Skeletal muscle tissue (tissue), 4 donors: Measurements from ENCODE around the gene LTBP1. TPM values are rescaled to one million over a fixed set of nuclear protein-coding genes. Genes with fewer than 3 reads are reported as not detected.
A peak's percentile ranks its signal among the peaks of the same experiment; 100 is the strongest.

Experiments
- H3K27ac ChIP-seq: one replicate; pipeline ENCODE4 v1.7.0; 2013; ENCODE audit warnings: mild to moderate bottlenecking, low read depth, low read length, inconsistent platforms
- H3K27me3 ChIP-seq, 3 donors: one replicate each; pipeline ENCODE4 v1.7.0; 2013; ENCODE audit warnings: low read length in 3 of 3; ENCODE audit not compliant: control insufficient read depth in 3 of 3, insufficient read depth in 3 of 3
- H3K36me3 ChIP-seq, 3 donors: one replicate each; pipeline ENCODE4 v1.7.0; 2013; ENCODE audit warnings: low read length in 3 of 3; ENCODE audit not compliant: control insufficient read depth in 3 of 3, insufficient read depth in 3 of 3
- H3K4me1 ChIP-seq, 3 donors: one replicate each; pipeline ENCODE4 v1.7.0; 2013; ENCODE audit warnings: low read length in 3 of 3, mild to moderate bottlenecking in 3 of 3; ENCODE audit not compliant: control insufficient read depth in 3 of 3, insufficient read depth in 3 of 3
- H3K4me3 ChIP-seq, 3 donors: one replicate each; pipeline ENCODE4 v1.7.0; 2013; ENCODE audit warnings: low read length in 3 of 3
- H3K9ac ChIP-seq, 3 donors: one replicate each; pipeline ENCODE4 v1.7.0; 2013; ENCODE audit warnings: low read length in 3 of 3, mild to moderate bottlenecking in 3 of 3, moderate library complexity in 2 of 3, low read depth in 1 of 3
- H3K9me3 ChIP-seq, 3 donors: one replicate each; pipeline ENCODE4 v1.7.0; 2013; ENCODE audit warnings: low read length in 3 of 3; ENCODE audit not compliant: control insufficient read depth in 3 of 3
- total RNA-seq: library from RNA; depleted of rRNA; stranded (reverse); fragments of >200 nt; gene quantifications from one replicate; pipeline ENCODE4 v1.2.3, GENCODE V29; 2014
- donor health status: Osteomylitis.

Gene LTBP1
- total RNA-seq, 1 donor from 2014 or later = 78.8 TPM

GRCh38 chr2:32942793-32943485 lies 3.8 kb upstream of the LTBP1 start:
- H3K9ac ChIP-seq = no peak overlapping the region
- no peaks in the 10 kb centered on the region for H3K36me3 ChIP-seq
- no peak overlapping the region for H3K4me3 ChIP-seq
- H3K27me3 ChIP-seq = peaks cover 0 to 2% (median 0%) of the 10 kb centered on the region in 3 donors
- peaks cover 1 to 8% (median 2%) of the 10 kb centered on the region in 3 donors for H3K4me1 ChIP-seq
- H3K27ac ChIP-seq = no peak overlapping the region
- no peaks in the 10 kb centered on the region for H3K9me3 ChIP-seq

GRCh38 chr2:32945286-32945685 lies 1.5 kb upstream of the LTBP1 start:
- Histone ChIP-seq H3K4me1 (peaks cover 5 to 10% (median 9%) of the 10 kb centered on the region in 3 donors), H3K9ac (no peak overlapping the region), H3K4me3 (no peak overlapping the region), H3K36me3 (no peaks in the 10 kb centered on the region), H3K27me3 (peaks cover 0 to 2% (median 0%) of the 10 kb centered on the region in 3 donors), H3K9me3 (no peaks in the 10 kb centered on the region), H3K27ac (no peak overlapping the region)

- Histone ChIP-seq H3K27ac (peak overlapping the region; percentile 19), H3K9me3 (no peaks in the 10 kb centered on the region), H3K27me3 (peaks cover 0 to 2% (median 0%) of the 10 kb centered on the region in 3 donors), H3K4me3 (peak overlapping the region in 2 of 3 donors; percentile 80 to 81), H3K9ac (peak overlapping the region in 2 of 3 donors; percentile 50 to 73), H3K36me3 (no peaks in the 10 kb centered on the region), H3K4me1 (peaks cover 5 to 10% (median 9%) of the 10 kb centered on the region in 3 donors)
These were observed 327 bp downstream of the LTBP1 start for GRCh38 chr2:32947076-32947483.

GRCh38 chr2:32947484-32948143 lies 861 bp downstream of the LTBP1 start:
- Histone ChIP-seq H3K27ac (no peak overlapping the region), H3K36me3 (no peaks in the 10 kb centered on the region), H3K27me3 (peaks cover 0 to 2% (median 0%) of the 10 kb centered on the region in 3 donors), H3K9me3 (no peaks in the 10 kb centered on the region), H3K4me3 (peak overlapping the region; percentile 62 to 81 (median 80)), H3K9ac (peak overlapping the region in 2 of 3 donors; percentile 50 to 73), H3K4me1 (peaks cover 5 to 10% (median 9%) of the 10 kb centered on the region in 3 donors)

GRCh38 chr2:32948266-32948665 lies 1.5 kb downstream of the LTBP1 start:
- Histone ChIP-seq H3K36me3 (no peaks in the 10 kb centered on the region), H3K9me3 (no peaks in the 10 kb centered on the region), H3K4me3 (peak overlapping the region; percentile 62 to 81 (median 80)), H3K9ac (peak overlapping the region in 2 of 3 donors; percentile 23 to 73), H3K4me1 (peaks cover 5 to 10% (median 9%) of the 10 kb centered on the region in 3 donors), H3K27me3 (peaks cover 0 to 2% (median 0%) of the 10 kb centered on the region in 3 donors), H3K27ac (no peak overlapping the region)

GRCh38 chr2:32949260-32949659 lies 2.5 kb downstream of the LTBP1 start:
- Histone ChIP-seq H3K27ac (no peak overlapping the region), H3K27me3 (peaks cover 0 to 2% (median 0%) of the 10 kb centered on the region in 3 donors), H3K4me1 (peaks cover 5 to 10% (median 9%) of the 10 kb centered on the region in 3 donors), H3K4me3 (no peak overlapping the region), H3K36me3 (no peaks in the 10 kb centered on the region), H3K9me3 (no peaks in the 10 kb centered on the region), H3K9ac (no peak overlapping the region)

GRCh38 chr2:32951672-32952071 lies 4.9 kb downstream of the LTBP1 start:
- H3K27ac ChIP-seq = no peak overlapping the region
- no peak overlapping the region for H3K9ac ChIP-seq
- no peaks in the 10 kb centered on the region for H3K27me3 ChIP-seq
- no peak overlapping the region for H3K4me3 ChIP-seq
- no peaks in the 10 kb centered on the region for H3K36me3 ChIP-seq
- no peaks in the 10 kb centered on the region for H3K9me3 ChIP-seq
- peaks cover 4 to 7% (median 5%) of the 10 kb centered on the region in 3 donors for H3K4me1 ChIP-seq

- Histone ChIP-seq H3K9ac (no peak overlapping the region), H3K27me3 (no peaks in the 10 kb centered on the region), H3K27ac (no peak overlapping the region), H3K36me3 (no peaks in the 10 kb centered on the region), H3K9me3 (no peaks in the 10 kb centered on the region), H3K4me3 (no peak overlapping the region), H3K4me1 (peaks cover 2 to 7% (median 4%) of the 10 kb centered on the region in 3 donors)
These were observed 6.2 kb downstream of the LTBP1 start for GRCh38 chr2:32952761-32953476.

- Histone ChIP-seq H3K4me1 (no peaks in the 10 kb centered on the region), H3K27ac (no peak overlapping the region), H3K9me3 (no peaks in the 10 kb centered on the region), H3K27me3 (no peaks in the 10 kb centered on the region), H3K36me3 (no peaks in the 10 kb centered on the region), H3K4me3 (no peak overlapping the region), H3K9ac (no peak overlapping the region)
These were observed 7.5 kb downstream of the LTBP1 start for GRCh38 chr2:32954206-32954605.
